ENCODE measurements around the gene LMNB1.
"Not testable (repeated sequence)": the region's sequence is repeated elsewhere in the genome, so short reads cannot be mapped to it uniquely, and the experiment has no call there.

LMNB1 gene

DNA sequence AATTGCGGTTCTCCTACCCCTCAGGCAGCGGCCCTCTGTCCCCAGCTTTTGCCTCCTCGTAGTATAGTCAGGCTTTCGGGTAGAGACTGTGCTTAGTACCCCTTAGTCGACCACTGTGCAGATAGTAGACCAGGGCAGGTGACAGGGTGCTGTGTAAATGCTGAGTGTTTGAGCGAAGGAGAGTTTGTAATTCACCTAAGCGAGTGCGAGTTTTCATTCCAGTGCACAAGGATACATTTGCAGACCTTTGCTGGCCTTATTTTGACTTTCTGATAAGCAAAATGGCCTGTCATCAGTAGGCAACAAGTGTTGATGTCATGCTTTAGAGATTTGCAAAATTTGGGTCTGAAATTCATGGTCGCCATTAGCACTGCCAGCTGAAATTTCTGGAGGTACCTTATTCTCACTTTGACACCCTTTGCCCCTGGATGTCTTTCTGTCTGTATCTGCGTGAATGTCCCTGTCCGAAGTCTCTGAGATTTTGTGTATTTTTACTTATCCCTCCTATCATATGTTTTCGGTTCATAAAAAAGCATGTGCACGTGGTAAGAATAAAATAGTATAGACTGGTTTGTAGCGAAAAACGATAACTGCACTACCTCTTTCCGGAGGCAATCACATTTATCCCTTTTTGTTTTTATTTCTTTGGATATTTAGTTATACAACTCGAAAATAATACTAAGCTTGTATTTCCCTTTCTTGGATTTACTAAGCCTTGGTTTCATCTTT is 1.9 kb downstream of the LMNB1 start:
- peak overlapping the region; percentile 99 for H3K9ac ChIP-seq (ENCODE audit: low read depth, low read length)
- H3K27me3 ChIP-seq (ENCODE audit: control insufficient read depth, insufficient read depth, low read length), result no peaks in the 10 kb centered on the region
- peaks cover 21% of the 10 kb centered on the region for H3K4me1 ChIP-seq (ENCODE audit: control insufficient read depth, insufficient read depth, low read length)
- H3K36me3 ChIP-seq (ENCODE audit: control insufficient read depth, insufficient read depth, low read length), result 0 out of 2 replicates have a peak, but pooled peaks cover 2% of the 10 kb centered on the region
- H3K4me3 ChIP-seq (ENCODE audit: low read depth, low read length), result peak overlapping the region; percentile 100
- H3K27ac ChIP-seq (ENCODE audit: low read depth, low read length), result peak overlapping the region; percentile 99
- no peaks in the 10 kb centered on the region for H3K9me3 ChIP-seq (ENCODE audit: control insufficient read depth, insufficient read depth, low read length)

DNA sequence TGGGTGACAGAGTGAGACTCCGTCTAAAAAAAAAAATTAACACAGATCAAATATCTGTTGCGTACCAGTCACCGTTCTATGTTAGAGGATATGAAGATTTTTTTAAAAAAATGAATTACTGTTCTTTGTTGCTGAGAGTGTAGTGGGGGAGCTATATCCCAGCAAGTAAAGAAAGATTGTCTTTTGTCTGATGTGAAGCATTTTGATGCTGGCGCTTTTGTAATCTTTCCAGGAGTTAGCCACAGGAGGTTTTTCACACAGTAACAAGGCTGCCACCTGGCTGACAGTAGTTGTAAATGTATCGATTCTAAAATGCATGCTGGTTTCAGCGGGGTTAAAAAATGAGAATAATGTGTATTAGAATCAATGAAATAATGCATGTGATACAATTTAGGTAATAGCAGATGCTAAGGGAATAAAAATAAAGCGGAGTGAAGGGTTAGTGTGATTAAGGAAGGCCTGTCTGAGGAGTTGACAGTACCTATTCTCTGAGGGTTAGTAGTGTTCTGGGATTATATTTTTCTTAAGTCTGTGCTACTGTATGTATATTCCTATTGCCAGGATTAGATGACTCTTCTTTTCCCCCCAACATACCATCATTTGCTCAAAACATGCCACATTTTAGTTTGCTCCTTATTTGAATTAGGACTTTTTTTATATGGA is 3.4 kb downstream of the LMNB1 start:
- 0 out of 2 replicates have a peak, but pooled peaks cover 2% of the 10 kb centered on the region for H3K36me3 ChIP-seq (ENCODE audit: control insufficient read depth, insufficient read depth, low read length)
- no peaks in the 10 kb centered on the region for H3K27me3 ChIP-seq (ENCODE audit: control insufficient read depth, insufficient read depth, low read length)
- H3K27ac ChIP-seq (ENCODE audit: low read depth, low read length), result peak overlapping the region; percentile 20
- H3K4me1 ChIP-seq (ENCODE audit: control insufficient read depth, insufficient read depth, low read length), result peaks cover 20% of the 10 kb centered on the region
- H3K4me3 ChIP-seq (ENCODE audit: low read depth, low read length), result peak overlapping the region; percentile 17; the same call in 1 of the 2 replicates
- H3K9me3 ChIP-seq (ENCODE audit: control insufficient read depth, insufficient read depth, low read length), result no peaks in the 10 kb centered on the region
- H3K9ac ChIP-seq (ENCODE audit: low read depth, low read length), result no peak overlapping the region

- H3K27me3 ChIP-seq (ENCODE audit: control insufficient read depth, insufficient read depth, low read length); H3K27ac ChIP-seq (ENCODE audit: low read depth, low read length); H3K36me3 ChIP-seq (ENCODE audit: control insufficient read depth, insufficient read depth, low read length): not testable (repeated sequence)
Measured at GRCh38 chr5:126788409-126788808, 11.5 kb downstream of the LMNB1 start.

GRCh38 chr5:126793097-126793496 is 16.2 kb downstream of the LMNB1 start:
- Histone ChIP-seq H3K27ac (ENCODE audit: low read depth, low read length) (no peak overlapping the region), H3K36me3 (ENCODE audit: control insufficient read depth, insufficient read depth, low read length) (no peaks in the 10 kb centered on the region), H3K4me3 (ENCODE audit: low read depth, low read length) (no peak overlapping the region), H3K9me3 (ENCODE audit: control insufficient read depth, insufficient read depth, low read length) (no peaks in the 10 kb centered on the region), H3K4me1 (ENCODE audit: control insufficient read depth, insufficient read depth, low read length) (peaks cover 1% of the 10 kb centered on the region), H3K27me3 (ENCODE audit: control insufficient read depth, insufficient read depth, low read length) (no peaks in the 10 kb centered on the region), H3K9ac (ENCODE audit: low read depth, low read length) (no peak overlapping the region)

More at GRCh38 chr5:126788409-126788808, 11.5 kb downstream of the LMNB1 start:
- peaks cover 17% of the 10 kb centered on the region for H3K4me1 ChIP-seq (ENCODE audit: control insufficient read depth, insufficient read depth, low read length)
- not testable (repeated sequence) for H3K4me3 ChIP-seq (ENCODE audit: low read depth, low read length); H3K9ac ChIP-seq (ENCODE audit: low read depth, low read length); H3K9me3 ChIP-seq (ENCODE audit: control insufficient read depth, insufficient read depth, low read length)

- H3K36me3 ChIP-seq (ENCODE audit: control insufficient read depth, insufficient read depth, low read length); H3K27me3 ChIP-seq (ENCODE audit: control insufficient read depth, insufficient read depth, low read length); H3K4me1 ChIP-seq (ENCODE audit: control insufficient read depth, insufficient read depth, low read length); H3K4me3 ChIP-seq (ENCODE audit: low read depth, low read length); H3K27ac ChIP-seq (ENCODE audit: low read depth, low read length); H3K9ac ChIP-seq (ENCODE audit: low read depth, low read length); H3K9me3 ChIP-seq (ENCODE audit: control insufficient read depth, insufficient read depth, low read length): not testable (repeated sequence)
Measured at GRCh38 chr5:126793648-126794047, 16.7 kb downstream of the LMNB1 start.

- no peaks in the 10 kb centered on the region for H3K36me3 ChIP-seq (ENCODE audit: control insufficient read depth, insufficient read depth, low read length)
- no peak overlapping the region for H3K27ac ChIP-seq (ENCODE audit: low read depth, low read length)
- H3K4me1 ChIP-seq (ENCODE audit: control insufficient read depth, insufficient read depth, low read length), result no peaks in the 10 kb centered on the region
- H3K4me3 ChIP-seq (ENCODE audit: low read depth, low read length), result no peak overlapping the region
- no peaks in the 10 kb centered on the region for H3K27me3 ChIP-seq (ENCODE audit: control insufficient read depth, insufficient read depth, low read length)
- H3K9me3 ChIP-seq (ENCODE audit: control insufficient read depth, insufficient read depth, low read length), result no peaks in the 10 kb centered on the region
- H3K9ac ChIP-seq (ENCODE audit: low read depth, low read length), result no peak overlapping the region
Measured at GRCh38 chr5:126794157-126794828, 17.4 kb downstream of the LMNB1 start.

DNA sequence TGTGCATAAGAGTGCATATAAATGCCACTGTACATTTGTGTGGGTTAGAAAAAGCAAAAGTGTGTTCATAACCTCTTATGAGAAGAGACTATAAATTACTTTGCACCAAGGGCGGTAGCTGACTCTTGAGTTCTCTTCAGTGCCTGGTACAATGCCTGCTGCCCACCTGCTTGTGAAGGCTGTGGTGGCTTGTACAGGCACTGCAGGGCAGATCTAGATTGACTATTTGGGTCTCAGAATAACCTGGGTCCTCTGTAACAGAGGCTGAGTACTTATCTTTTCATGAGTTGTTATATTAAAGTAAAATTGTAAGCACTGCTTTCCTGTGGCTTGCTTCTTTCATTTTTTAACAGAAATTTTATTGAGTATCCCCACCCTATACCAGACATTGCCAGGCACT is 22.8 kb downstream of the LMNB1 start:
- H3K27ac ChIP-seq (ENCODE audit: low read depth, low read length), result no peak overlapping the region
- H3K4me1 ChIP-seq (ENCODE audit: control insufficient read depth, insufficient read depth, low read length), result no peaks in the 10 kb centered on the region
- H3K27me3 ChIP-seq (ENCODE audit: control insufficient read depth, insufficient read depth, low read length), result no peaks in the 10 kb centered on the region
- H3K36me3 ChIP-seq (ENCODE audit: control insufficient read depth, insufficient read depth, low read length), result peaks cover 6% of the 10 kb centered on the region
- no peaks in the 10 kb centered on the region for H3K9me3 ChIP-seq (ENCODE audit: control insufficient read depth, insufficient read depth, low read length)
- no peak overlapping the region for H3K4me3 ChIP-seq (ENCODE audit: low read depth, low read length)
- H3K9ac ChIP-seq (ENCODE audit: low read depth, low read length), result no peak overlapping the region

DNA sequence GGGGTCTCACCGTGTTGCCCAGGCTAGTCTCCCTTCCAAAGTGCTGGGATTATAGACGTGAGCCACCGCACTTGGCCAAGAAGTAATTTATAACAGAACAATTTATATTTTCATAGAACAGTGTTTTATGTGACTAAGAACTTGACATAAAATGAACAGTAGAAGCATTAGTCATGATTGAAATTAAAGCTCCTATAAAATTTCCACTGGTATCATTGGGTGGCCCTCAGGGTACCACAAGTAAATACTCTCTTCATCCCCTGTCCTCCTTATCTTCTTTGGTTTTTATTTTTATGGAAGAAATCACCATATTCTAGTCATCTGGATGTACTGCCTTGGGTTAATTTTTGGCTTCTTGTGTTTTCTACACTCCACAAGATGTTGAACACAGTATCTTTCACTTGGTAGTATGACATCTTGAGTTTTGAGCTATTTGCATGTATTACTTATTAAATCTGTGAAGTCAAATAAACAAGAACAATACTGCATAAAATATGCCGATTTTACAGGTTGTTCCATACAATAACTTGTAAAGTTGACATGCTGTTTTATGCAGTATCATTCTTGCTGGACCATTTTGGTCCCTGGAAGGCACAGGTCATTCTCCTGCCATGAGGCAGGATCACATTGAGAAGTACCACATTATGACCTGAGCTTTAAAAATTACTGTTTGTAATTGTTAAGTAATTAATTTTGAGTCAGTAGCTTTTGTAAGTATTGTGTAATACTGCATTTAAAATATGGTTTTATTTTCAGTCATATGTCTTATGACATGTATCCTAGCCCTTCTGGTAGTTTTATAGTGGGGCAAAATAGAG is 24.4 kb downstream of the LMNB1 start:
- H3K9ac ChIP-seq (ENCODE audit: low read depth, low read length), result no peak overlapping the region
- no peak overlapping the region for H3K4me3 ChIP-seq (ENCODE audit: low read depth, low read length)
- H3K4me1 ChIP-seq (ENCODE audit: control insufficient read depth, insufficient read depth, low read length), result no peaks in the 10 kb centered on the region
- no peaks in the 10 kb centered on the region for H3K9me3 ChIP-seq (ENCODE audit: control insufficient read depth, insufficient read depth, low read length)
- peaks cover 22% of the 10 kb centered on the region for H3K36me3 ChIP-seq (ENCODE audit: control insufficient read depth, insufficient read depth, low read length)
- H3K27ac ChIP-seq (ENCODE audit: low read depth, low read length), result no peak overlapping the region
- H3K27me3 ChIP-seq (ENCODE audit: control insufficient read depth, insufficient read depth, low read length), result no peaks in the 10 kb centered on the region

- Histone ChIP-seq H3K27me3 (ENCODE audit: control insufficient read depth, insufficient read depth, low read length) (no peaks in the 10 kb centered on the region), H3K4me3 (ENCODE audit: low read depth, low read length) (no peak overlapping the region), H3K36me3 (ENCODE audit: control insufficient read depth, insufficient read depth, low read length) (peaks cover 27% of the 10 kb centered on the region), H3K9ac (ENCODE audit: low read depth, low read length) (no peak overlapping the region), H3K27ac (ENCODE audit: low read depth, low read length) (no peak overlapping the region), H3K4me1 (ENCODE audit: control insufficient read depth, insufficient read depth, low read length) (no peaks in the 10 kb centered on the region), H3K9me3 (ENCODE audit: control insufficient read depth, insufficient read depth, low read length) (no peaks in the 10 kb centered on the region)
Measured at GRCh38 chr5:126801992-126802294, 25.0 kb downstream of the LMNB1 start.

DNA sequence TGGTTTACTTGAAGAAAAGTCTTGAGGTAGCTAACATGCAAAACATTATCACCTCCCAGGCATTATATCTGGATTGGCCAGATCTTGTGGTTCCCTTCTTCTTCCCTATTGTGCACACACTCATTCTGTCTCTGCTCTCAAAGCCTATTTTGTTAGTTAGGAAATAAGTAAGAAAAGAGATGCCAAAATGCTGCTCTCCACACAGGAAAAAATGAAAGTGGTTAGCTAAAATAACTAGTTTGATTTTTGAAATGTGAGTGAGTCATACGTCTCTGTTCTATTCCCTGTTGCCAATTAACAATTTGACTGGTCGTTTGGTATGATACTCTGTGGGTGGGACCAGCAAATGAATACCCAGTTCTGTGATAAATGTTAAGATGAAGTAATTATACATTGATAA is 28.1 kb downstream of the LMNB1 start:
- no peaks in the 10 kb centered on the region for H3K4me1 ChIP-seq (ENCODE audit: control insufficient read depth, insufficient read depth, low read length)
- H3K27me3 ChIP-seq (ENCODE audit: control insufficient read depth, insufficient read depth, low read length), result no peaks in the 10 kb centered on the region
- H3K9me3 ChIP-seq (ENCODE audit: control insufficient read depth, insufficient read depth, low read length), result no peaks in the 10 kb centered on the region
- no peak overlapping the region for H3K9ac ChIP-seq (ENCODE audit: low read depth, low read length)
- no peak overlapping the region for H3K27ac ChIP-seq (ENCODE audit: low read depth, low read length)
- H3K4me3 ChIP-seq (ENCODE audit: low read depth, low read length), result no peak overlapping the region
- H3K36me3 ChIP-seq (ENCODE audit: control insufficient read depth, insufficient read depth, low read length), result peaks cover 48% of the 10 kb centered on the region
